Ascending aorta (tissue), 2 donors: ENCODE results near the gene PANX2. TPM values are rescaled to one million over a fixed set of nuclear protein-coding genes. Genes with fewer than 3 reads are reported as not detected.
A peak's percentile ranks its signal among the peaks of the same experiment; 100 is the strongest.

ENCODE experiments used
- DNase-seq, 2 donors: peaks; one replicate each; pipeline ENCODE4 v3.0.0-alpha.2; 2019; ENCODE audit warnings: low spot score in 2 of 2
- H3K27ac ChIP-seq, 2 donors: fragments of 200-600 bp; sonication (generic); one replicate each; pipeline ENCODE4 v1.5.1; 2016 to 2017; ENCODE audit warnings: mild to moderate bottlenecking in 1 of 2
- H3K27me3 ChIP-seq: fragments of 200-600 bp; sonication (generic); one replicate; pipeline ENCODE4 v1.5.1; 2017
- H3K36me3 ChIP-seq, 2 donors: fragments of 200-600 bp; sonication (generic); one replicate each; pipeline ENCODE4 v1.5.1; 2016
- H3K4me1 ChIP-seq, 2 donors: fragments of 200-600 bp; sonication (generic); one replicate each; pipeline ENCODE4 v1.5.1; 2016 to 2017; ENCODE audit warnings: mild to moderate bottlenecking in 1 of 2
- H3K4me3 ChIP-seq, 2 donors: fragments of 200-600 bp; sonication (generic); one replicate each; pipeline ENCODE4 v1.5.1; 2016 to 2017; ENCODE audit warnings: mild to moderate bottlenecking in 1 of 2
- H3K9me3 ChIP-seq, 2 donors: fragments of 200-600 bp; sonication (generic); one replicate each; pipeline ENCODE4 v1.5.1; 2016
- intact Hi-C: fragments of 100-400 bp; cut with DNase I; formaldehyde crosslinking; loops from one replicate; pipeline ENCODE4 v1.15.1; 2023
- total RNA-seq: library from RNA; depleted of rRNA; stranded (reverse); fragments of >200 nt; gene quantifications from one replicate; pipeline ENCODE4 v1.1.0, GENCODE V29; 2016
- TF ChIP-seq, protein P1 (sequence below), 3 experiments: fragments of 200-600 bp in 2 of 3; fragments of 450-650 bp in 1 of 3; sonication (generic) in 2 of 3; IDR thresholded peaks; one replicate each; pipeline ENCODE4 v1.5.1; 2016 to 2019; ENCODE audit warnings: antibody characterized with exemption in 3 of 3, mild to moderate bottlenecking in 1 of 3, moderate library complexity in 1 of 3

The PANX2 gene
- total RNA-seq, 1 donor from 2014 or later, result 0.32 TPM

DNA sequence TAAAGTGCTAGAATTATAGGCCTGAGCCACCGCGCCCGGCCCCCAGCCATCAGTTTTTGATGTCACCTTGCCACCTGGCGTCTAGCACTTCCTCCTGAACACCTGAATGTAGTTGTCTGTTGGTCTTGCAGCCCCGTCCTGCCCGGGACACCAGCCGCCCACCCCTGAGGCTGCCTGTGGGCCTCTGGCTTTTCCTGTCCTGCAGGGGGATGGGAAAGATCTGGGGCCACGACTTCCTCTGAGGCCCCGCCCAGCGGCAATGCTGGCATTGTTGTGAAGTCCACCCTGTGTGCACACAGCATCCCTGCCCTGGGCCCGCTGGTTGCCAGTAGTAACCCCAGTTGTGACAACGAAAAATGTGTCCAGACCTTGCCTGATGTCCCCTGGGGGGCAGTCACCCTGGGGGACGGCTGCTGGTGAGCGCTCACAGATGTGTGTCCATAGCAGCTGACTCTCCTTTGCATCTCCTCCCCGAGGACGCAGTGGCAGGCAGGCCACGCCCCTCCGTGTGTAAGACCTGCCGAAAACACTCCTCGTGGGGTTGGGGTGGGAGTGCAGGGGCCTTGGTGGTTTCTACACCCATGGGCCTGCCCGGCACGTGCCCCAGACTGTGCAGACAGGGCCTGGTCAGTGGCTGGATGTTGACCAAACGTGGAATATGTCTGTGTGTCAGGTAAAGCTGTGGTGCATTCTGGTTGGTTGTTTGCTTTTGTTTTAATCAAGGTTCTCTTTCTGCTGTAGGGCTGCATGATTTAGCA is 37.0 kb downstream of the PANX2 start:
- Histone ChIP-seq H3K36me3 (peaks cover 42 to 55% of the 10 kb centered on the region in 2 donors), H3K9me3 (no peaks in the 10 kb centered on the region), H3K27ac (no peak overlapping the region), H3K4me3 (no peak overlapping the region), H3K4me1 (no peaks in the 10 kb centered on the region), H3K27me3 (no peaks in the 10 kb centered on the region)
- DNase-seq, result no peak
- intact Hi-C loops, result loop anchor here (2.0 kb wide), 1 partner anchor 61 kb away; no protein-coding TSS in a partner anchor
- TF ChIP-seq, protein P1, sequence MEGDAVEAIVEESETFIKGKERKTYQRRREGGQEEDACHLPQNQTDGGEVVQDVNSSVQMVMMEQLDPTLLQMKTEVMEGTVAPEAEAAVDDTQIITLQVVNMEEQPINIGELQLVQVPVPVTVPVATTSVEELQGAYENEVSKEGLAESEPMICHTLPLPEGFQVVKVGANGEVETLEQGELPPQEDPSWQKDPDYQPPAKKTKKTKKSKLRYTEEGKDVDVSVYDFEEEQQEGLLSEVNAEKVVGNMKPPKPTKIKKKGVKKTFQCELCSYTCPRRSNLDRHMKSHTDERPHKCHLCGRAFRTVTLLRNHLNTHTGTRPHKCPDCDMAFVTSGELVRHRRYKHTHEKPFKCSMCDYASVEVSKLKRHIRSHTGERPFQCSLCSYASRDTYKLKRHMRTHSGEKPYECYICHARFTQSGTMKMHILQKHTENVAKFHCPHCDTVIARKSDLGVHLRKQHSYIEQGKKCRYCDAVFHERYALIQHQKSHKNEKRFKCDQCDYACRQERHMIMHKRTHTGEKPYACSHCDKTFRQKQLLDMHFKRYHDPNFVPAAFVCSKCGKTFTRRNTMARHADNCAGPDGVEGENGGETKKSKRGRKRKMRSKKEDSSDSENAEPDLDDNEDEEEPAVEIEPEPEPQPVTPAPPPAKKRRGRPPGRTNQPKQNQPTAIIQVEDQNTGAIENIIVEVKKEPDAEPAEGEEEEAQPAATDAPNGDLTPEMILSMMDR (IDR thresholded peaks at IDR 0.05), result no peak

DNA sequence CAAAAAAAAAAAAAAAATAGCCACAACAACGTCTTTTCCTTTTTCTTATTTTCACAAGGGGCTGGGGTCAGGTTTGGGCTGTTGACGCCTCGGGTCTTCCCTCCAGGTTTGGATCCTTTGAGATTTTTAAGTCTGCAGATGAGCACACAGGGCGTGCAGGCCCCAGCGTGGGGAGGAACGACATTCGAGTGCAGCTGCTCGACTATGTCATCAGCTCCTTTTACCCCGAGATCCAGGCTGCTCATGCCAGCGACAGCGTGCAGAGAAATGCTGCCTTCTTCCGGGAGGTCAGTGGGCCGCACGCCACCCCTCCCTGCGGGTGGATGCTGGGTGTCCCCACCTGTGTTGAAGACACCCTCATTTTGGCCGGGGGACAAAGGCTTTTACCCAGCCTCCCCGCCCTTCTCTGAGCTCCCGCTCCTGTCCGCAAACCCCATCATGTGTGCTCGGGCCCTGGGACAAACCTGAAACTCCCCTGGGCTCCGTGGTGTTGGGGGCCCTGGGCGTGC is 38.0 kb downstream of the PANX2 start:
- H3K4me1 ChIP-seq, result no peaks in the 10 kb centered on the region
- intact Hi-C loops, result loop anchor here (2.0 kb wide), 1 partner anchor 62 kb away; no protein-coding TSS in a partner anchor
- H3K9me3 ChIP-seq, result no peaks in the 10 kb centered on the region
- peaks cover 44 to 64% of the 10 kb centered on the region in 2 donors for H3K36me3 ChIP-seq
- H3K27ac ChIP-seq, result no peak overlapping the region
- TF ChIP-seq, protein P1 (IDR thresholded peaks at IDR 0.05), result no peak
- H3K27me3 ChIP-seq, result no peaks in the 10 kb centered on the region
- H3K4me3 ChIP-seq, result no peak overlapping the region
- no peak for DNase-seq

DNA sequence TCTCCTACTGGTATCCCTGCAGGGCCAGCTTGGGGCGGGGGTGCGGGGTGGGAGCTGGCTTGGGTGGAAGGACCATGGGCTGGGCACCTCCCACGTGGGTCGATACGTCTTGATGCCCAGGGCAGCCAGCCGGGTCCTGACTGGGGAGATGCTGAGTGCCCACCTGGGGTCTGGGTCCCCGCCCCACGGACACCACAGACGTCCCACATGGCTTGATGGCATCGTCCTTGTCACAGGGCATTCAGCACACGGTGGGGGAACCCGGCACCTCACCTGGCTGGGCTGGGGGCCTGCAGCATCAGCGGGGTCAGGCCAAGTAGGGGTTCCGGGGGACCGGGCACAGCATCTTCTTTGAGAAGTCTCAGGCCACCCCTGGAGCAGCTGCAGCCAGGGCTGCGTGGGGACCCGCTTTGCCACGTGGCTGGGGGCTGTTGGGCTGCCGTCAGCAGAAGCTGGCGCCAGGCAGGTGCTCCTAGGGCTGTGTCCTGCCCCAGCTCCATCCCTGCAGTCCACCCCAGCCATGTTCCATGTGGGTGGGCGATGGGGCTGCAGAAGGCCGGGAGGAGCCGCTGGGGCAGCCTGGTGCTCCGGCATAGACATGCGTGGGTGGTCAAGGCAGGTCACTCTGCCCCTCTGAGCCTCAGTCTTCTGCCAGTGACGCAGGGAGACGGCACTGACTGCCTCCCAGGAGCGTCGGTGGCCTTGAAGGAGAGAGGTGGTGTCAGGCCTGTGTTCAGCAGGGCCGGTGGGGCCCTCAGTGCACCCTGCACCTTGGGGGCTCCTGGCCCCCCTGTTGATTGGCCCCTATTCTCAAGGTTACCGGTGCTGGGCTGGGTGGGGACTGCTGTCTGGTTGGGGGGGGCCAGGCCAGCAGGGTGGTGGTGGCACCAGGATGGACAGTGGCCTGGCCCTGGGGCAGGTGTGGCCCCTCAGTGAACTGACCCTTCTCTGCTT is 38.7 kb downstream of the PANX2 start:
- H3K9me3 ChIP-seq, result no peaks in the 10 kb centered on the region
- DNase-seq, result no peak
- peaks cover 44 to 67% of the 10 kb centered on the region in 2 donors for H3K36me3 ChIP-seq
- H3K4me1 ChIP-seq, result no peaks in the 10 kb centered on the region
- TF ChIP-seq, protein P1 (IDR thresholded peaks at IDR 0.05), result no peak
- no peak overlapping the region for H3K4me3 ChIP-seq
- no peaks in the 10 kb centered on the region for H3K27me3 ChIP-seq
- intact Hi-C loops, result loop anchor here (2.0 kb wide), 1 partner anchor 62 kb away; no protein-coding TSS in a partner anchor
- no peak overlapping the region for H3K27ac ChIP-seq

DNA sequence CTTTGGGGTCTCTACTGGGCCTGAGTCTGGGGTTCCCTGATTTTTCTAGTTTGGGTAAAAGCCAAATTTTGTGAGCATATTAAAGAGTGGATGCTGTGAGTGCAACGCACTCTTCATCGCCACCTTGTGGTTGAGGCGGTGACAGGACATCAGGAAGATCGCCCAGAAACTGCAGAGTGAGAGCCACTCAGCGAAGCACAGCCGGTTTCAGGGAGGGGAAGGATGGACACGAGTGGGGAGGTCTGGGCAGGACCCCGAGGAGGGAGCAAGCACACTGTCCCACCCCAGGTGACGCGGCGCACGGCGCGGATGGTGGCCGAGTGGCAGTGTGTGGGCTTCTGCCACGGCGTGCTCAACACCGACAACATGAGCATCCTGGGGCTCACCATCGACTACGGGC is 39.4 kb downstream of the PANX2 start:
- Histone ChIP-seq H3K4me1 (no peaks in the 10 kb centered on the region), H3K36me3 (peaks cover 45 to 70% of the 10 kb centered on the region in 2 donors), H3K9me3 (no peaks in the 10 kb centered on the region), H3K27me3 (no peaks in the 10 kb centered on the region), H3K27ac (no peak overlapping the region), H3K4me3 (no peak overlapping the region)
- intact Hi-C loops, result loop anchor here (2.0 kb wide), 1 partner anchor 63 kb away; no protein-coding TSS in a partner anchor
- peak in 1 of 2 donors; percentile 76 for DNase-seq
- TF ChIP-seq, protein P1 (IDR thresholded peaks at IDR 0.05), result peak; percentile 64 to 81 (median 75)

DNA sequence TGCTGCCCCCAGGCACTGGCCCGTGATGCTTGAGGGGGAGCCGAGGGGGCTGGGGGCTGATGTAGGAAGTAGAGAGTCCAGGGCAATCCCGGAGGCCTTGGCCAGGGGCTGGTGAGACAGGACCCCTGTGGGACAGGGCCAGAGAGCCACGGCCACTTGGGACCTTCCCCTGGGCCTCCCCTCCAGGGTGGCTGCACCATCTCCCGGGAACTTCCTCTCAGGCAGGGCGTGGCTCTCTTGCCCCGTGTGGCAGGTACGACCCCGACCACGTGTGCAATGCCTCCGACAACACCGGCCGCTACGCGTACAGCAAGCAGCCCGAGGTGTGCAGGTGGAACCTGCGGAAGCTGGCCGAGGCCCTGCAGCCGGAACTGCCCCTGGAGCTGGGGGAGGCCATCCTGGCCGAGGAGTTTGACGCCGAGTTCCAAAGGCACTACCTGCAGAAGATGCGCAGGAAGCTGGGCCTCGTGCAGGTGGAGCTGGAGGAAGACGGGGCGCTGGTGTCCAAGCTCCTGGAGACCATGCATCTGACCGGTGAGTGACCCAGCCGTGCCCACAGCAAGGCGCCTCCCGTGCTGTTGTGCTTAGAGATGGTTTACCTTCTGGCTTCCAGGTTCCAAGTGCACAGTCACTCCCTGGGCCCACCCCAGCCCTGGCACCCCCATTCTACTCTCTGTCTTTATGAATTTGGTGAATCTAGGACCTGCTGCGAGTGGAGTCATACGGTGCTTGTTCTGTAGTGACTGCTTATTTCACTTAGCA is 40.0 kb downstream of the PANX2 start:
- Histone ChIP-seq H3K27me3 (no peaks in the 10 kb centered on the region), H3K4me1 (no peaks in the 10 kb centered on the region), H3K4me3 (no peak overlapping the region), H3K36me3 (peaks cover 49 to 75% of the 10 kb centered on the region in 2 donors), H3K9me3 (no peaks in the 10 kb centered on the region), H3K27ac (no peak overlapping the region)
- TF ChIP-seq, protein P1 (IDR thresholded peaks at IDR 0.05), result no peak
- intact Hi-C loops, result no loop called here
- no peak for DNase-seq
